Measurements from ENCODE around the gene DUSP8. TPM values are rescaled to one million over a fixed set of nuclear protein-coding genes. Genes with fewer than 3 reads are reported as not detected.

The DUSP8 gene
- total RNA-seq, 1 experiment from 2014 or later = 14.0 TPM

DNA sequence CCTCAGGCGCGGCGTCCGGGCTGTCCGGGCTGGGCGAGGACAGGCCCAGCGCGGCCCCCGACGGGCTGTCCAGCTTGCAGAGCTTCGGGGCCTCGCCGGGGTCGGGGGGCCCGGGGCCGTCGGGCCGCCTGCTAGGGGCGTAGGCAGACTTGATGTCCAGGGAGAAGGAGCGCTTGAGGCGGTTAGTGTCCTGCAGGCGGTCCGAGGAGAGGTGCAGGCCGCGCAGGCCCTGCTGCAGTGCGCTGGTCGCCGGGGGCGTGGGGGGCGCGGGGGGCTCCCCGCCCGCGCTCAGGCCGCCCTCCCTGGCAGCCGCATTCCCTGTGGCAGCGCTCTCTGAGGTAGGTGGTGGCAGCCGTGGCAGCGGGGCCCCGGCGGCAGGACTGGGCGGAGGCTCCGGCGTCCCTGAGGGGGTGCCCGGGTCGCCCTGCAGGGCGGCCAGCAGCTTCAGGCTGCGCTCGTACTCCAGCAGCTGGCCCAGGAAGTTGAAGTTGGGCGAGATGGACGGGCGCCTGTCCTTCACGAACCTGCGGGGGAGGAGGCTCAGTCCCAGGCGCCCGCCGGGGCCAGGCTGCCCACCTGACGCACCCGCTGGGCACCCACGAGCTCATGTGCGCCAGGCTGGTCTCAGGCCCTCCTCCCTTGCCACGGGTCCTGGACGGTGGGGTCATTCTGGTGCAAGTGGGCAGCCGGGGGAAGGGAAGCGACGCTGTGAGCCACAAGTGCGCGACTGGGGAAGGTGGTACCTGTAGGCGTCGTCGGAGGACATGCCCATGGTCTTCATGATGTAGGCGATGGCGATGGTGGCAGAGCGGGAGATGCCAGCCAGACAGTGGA is 14.8 kb downstream of the DUSP8 start:
- no TSS peak for BruUV-seq (replicated peaks)
- Mint-ChIP-seq H3K9me3 (ENCODE audit: low read depth, unreplicated experiment) (no peaks in the 10 kb centered on the region), H3K27ac (ENCODE audit: unreplicated experiment) (no peak overlapping the region), H3K27me3 (ENCODE audit: unreplicated experiment) (peaks cover 6% of the 10 kb centered on the region), H3K4me3 (ENCODE audit: low read depth, unreplicated experiment) (no peak overlapping the region), H3K36me3 (ENCODE audit: insufficient read depth, unreplicated experiment) (peaks cover 37% of the 10 kb centered on the region), H3K4me1 (ENCODE audit: low read depth, unreplicated experiment) (peaks cover 32% of the 10 kb centered on the region)
- DNase-seq = no peak
- CTCF ChIA-PET = interaction anchor here (0.6 to 4.0 kb wide), 3 partner anchors 11 to 130 kb away, joined by 3 to 44 read pairs (median 9); no protein-coding TSS in a partner anchor
- intact Hi-C loops (cut with micrococcal nuclease; ENCODE audit: unreplicated experiment) = no loop called here
- TF ChIP-seq, protein P1, sequence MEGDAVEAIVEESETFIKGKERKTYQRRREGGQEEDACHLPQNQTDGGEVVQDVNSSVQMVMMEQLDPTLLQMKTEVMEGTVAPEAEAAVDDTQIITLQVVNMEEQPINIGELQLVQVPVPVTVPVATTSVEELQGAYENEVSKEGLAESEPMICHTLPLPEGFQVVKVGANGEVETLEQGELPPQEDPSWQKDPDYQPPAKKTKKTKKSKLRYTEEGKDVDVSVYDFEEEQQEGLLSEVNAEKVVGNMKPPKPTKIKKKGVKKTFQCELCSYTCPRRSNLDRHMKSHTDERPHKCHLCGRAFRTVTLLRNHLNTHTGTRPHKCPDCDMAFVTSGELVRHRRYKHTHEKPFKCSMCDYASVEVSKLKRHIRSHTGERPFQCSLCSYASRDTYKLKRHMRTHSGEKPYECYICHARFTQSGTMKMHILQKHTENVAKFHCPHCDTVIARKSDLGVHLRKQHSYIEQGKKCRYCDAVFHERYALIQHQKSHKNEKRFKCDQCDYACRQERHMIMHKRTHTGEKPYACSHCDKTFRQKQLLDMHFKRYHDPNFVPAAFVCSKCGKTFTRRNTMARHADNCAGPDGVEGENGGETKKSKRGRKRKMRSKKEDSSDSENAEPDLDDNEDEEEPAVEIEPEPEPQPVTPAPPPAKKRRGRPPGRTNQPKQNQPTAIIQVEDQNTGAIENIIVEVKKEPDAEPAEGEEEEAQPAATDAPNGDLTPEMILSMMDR (IDR thresholded peaks at IDR 0.05; ENCODE audit: unreplicated experiment) = no peak

DNA sequence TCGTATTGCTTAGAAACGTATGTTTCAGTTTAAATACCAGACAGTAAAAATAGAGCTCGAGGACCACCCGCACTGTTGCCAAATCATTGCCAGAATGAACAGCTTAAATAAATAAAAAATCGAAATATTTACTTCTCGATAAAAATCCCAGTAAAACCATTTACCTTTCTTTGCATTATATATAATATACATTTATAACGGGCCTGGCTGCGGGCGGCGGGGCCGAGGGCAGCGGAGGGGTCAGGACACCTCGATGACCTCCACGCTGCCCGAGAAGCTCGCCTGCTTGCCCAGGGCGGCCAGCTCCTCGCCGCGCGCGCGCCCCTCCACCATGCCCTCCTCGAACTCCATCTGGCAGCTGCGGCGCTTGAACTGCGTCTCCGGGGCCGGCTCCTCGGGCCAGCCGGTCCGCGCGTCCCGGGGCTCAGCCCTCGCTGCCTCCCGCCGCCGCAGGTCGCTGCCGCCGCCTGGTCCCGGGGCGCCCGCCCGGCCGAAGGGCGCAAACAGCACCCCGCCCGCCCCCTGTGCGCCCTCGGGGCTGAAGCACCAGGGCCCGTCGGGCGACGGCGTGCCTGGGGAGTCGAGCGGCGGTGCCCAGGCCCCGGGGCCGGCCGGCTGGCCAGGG is 15.7 kb downstream of the DUSP8 start:
- Mint-ChIP-seq H3K27ac (ENCODE audit: unreplicated experiment) (no peak overlapping the region), H3K4me3 (ENCODE audit: low read depth, unreplicated experiment) (no peak overlapping the region), H3K4me1 (ENCODE audit: low read depth, unreplicated experiment) (peaks cover 32% of the 10 kb centered on the region), H3K36me3 (ENCODE audit: insufficient read depth, unreplicated experiment) (peaks cover 35% of the 10 kb centered on the region), H3K27me3 (ENCODE audit: unreplicated experiment) (peaks cover 9% of the 10 kb centered on the region), H3K9me3 (ENCODE audit: low read depth, unreplicated experiment) (no peaks in the 10 kb centered on the region)
- CTCF ChIA-PET = no interaction called here
- intact Hi-C loops (cut with micrococcal nuclease; ENCODE audit: unreplicated experiment) = no loop called here
- BruUV-seq (replicated peaks) = no TSS peak
- DNase-seq = no peak
- TF ChIP-seq, protein P1 (IDR thresholded peaks at IDR 0.05; ENCODE audit: unreplicated experiment) = no peak

DNA sequence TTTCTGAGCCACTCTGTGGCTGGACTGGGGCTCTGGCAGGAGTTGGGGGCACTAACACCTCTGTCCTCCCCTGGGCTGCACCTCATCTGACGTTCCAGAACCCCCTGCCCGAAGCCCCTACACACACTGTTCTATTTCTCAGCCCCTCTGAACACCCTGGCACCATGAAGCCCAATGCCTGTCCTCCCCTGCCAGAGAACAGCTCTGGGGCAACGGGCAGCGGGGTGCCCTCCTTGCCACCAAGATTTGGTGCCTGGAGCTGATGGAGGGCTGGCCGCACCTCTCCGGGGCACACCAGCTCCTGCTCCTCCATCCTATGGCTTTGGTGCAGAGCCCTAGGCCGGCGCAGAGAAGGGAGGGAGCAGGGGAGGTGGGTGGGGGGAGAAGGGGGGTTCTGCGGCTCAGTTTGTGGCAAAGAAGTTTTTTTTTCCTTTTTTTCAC is 16.3 kb downstream of the DUSP8 start:
- H3K9me3 Mint-ChIP-seq (ENCODE audit: low read depth, unreplicated experiment) = no peaks in the 10 kb centered on the region
- H3K36me3 Mint-ChIP-seq (ENCODE audit: insufficient read depth, unreplicated experiment) = peaks cover 32% of the 10 kb centered on the region
- H3K4me3 Mint-ChIP-seq (ENCODE audit: low read depth, unreplicated experiment) = no peak overlapping the region
- DNase-seq = no peak
- H3K4me1 Mint-ChIP-seq (ENCODE audit: low read depth, unreplicated experiment) = peaks cover 32% of the 10 kb centered on the region
- intact Hi-C loops (cut with micrococcal nuclease; ENCODE audit: unreplicated experiment) = loop anchor here (2.0 kb wide), 1 partner anchor 19 kb away; no protein-coding TSS in a partner anchor
- TF ChIP-seq, protein P1 (IDR thresholded peaks at IDR 0.05; ENCODE audit: unreplicated experiment) = no peak
- no TSS peak for BruUV-seq (replicated peaks)
- H3K27me3 Mint-ChIP-seq (ENCODE audit: unreplicated experiment) = peaks cover 12% of the 10 kb centered on the region
- CTCF ChIA-PET = no interaction called here
- no peak overlapping the region for H3K27ac Mint-ChIP-seq (ENCODE audit: unreplicated experiment)

DNA sequence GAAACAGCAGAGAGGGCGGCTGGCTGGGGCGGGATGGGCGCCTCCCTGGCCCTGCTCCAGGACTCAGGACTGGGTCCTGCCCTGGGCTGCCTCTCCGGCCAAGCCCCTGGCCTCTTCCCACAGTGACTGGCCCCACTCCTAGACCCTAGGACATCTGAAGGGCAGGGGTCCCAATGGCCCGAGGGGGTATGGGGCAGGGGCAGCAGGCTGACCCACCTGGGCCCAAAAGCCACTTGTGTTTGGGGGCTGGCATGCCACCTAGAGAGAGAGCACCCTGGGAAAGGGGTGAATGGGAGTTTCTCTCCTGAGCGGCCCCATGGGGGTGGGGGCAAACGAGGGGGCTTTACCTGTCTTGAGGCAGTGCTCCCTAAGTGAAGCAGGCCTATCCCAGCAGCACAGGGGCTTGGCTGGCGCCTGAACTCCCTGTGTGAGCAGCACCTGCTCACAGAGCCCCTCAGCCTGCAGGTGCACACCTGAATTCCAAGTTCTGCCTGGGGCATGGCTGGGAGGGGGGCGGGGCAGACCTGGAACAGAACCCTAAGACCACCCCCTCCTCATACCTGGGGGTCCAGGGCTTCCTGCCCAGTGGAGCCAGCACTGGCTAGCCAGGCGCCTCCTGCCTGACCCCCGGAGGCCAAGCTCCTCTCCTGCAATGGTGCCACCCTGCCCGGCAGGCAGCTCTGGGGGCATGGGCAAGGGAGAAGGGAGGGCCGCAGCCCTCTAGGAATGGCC is 16.9 kb downstream of the DUSP8 start:
- Mint-ChIP-seq H3K27me3 (ENCODE audit: unreplicated experiment) (peaks cover 18% of the 10 kb centered on the region), H3K4me3 (ENCODE audit: low read depth, unreplicated experiment) (peak overlapping the region; percentile 42), H3K9me3 (ENCODE audit: low read depth, unreplicated experiment) (no peaks in the 10 kb centered on the region), H3K36me3 (ENCODE audit: insufficient read depth, unreplicated experiment) (peaks cover 32% of the 10 kb centered on the region), H3K27ac (ENCODE audit: unreplicated experiment) (no peak overlapping the region), H3K4me1 (ENCODE audit: low read depth, unreplicated experiment) (peaks cover 32% of the 10 kb centered on the region)
- TF ChIP-seq, protein P1 (IDR thresholded peaks at IDR 0.05; ENCODE audit: unreplicated experiment) = no peak
- BruUV-seq (replicated peaks) = no TSS peak
- intact Hi-C loops (cut with micrococcal nuclease; ENCODE audit: unreplicated experiment) = loop anchor here (2.0 kb wide), 1 partner anchor 20 kb away; no protein-coding TSS in a partner anchor
- DNase-seq = no peak
- CTCF ChIA-PET = interaction anchor here (3.5 kb wide), 1 partner anchor 19 kb away, joined by 39 read pairs; no protein-coding TSS in a partner anchor
